ENCODE data around the gene FGR.

Gene FGR

GRCh38 chr1:27600498-27601175 is 34.3 kb downstream of the FGR start:
- DNase-seq: peak; percentile 86

GRCh38 chr1:27599605-27600497 is 35.1 kb downstream of the FGR start:
- no peak for DNase-seq

GRCh38 chr1:27598902-27599528 is 36.0 kb downstream of the FGR start:
- DNase-seq: peak; percentile 96

DNA sequence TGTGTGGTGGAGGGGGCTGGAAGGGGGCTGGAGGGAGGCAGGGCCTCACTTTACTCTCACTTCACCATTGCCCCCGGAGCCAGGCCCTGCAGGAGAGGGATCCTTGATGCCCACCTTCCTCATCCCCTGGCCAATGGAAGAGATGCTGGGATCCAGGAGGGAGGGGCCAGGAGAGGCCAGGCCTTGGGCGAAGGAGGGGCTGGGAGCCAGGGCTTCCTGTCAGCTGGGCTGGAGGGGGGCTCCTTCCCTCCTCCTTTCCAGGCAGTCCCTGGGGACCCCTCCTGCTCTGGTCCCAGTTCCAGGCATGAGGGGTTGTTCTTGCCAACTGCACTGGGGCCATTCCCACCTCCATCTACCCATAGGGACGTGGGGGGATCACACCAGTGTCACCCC is 36.7 kb downstream of the FGR start:
- DNase-seq: peak; percentile 80

DNA sequence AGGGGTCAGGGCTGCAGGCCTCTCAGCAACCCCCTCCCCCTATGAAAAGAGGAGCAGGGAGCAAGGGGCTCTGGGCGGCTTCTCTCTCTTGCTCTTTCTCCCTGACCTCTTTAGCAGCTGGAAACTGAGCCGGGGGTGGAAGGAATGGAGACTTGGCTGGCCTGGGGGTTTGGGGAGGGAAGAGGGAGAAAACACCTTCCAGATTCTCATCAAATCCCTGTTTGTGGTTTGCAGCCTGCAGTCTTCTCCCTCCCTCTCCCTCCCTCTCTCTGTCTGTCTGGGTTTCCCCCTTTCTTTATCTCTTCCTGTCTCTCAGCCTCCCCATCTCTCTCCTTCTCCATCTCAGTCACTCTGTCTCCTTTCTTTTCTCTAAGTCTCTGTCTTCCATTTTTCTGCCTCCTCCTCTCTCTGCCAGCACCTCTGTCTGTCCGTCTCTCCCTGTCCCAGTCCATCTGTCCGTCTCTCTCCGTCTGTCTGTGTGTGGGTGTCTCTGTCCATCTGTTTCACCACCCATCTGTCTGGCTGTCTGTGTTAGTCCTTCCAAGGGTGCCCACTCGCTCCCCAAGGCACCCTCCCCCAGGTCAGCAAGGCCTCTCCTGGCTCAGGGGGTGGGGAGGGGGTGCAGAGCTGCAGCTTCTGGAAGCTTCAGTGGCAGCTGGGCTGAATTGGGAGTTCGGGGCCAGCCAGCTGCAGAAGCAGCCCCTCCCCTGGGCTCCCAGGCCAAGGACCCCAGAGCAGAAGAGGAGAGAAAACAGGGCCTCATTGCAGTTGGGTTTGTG is 37.3 kb downstream of the FGR start:
- DNase-seq: peak; percentile 60

DNA sequence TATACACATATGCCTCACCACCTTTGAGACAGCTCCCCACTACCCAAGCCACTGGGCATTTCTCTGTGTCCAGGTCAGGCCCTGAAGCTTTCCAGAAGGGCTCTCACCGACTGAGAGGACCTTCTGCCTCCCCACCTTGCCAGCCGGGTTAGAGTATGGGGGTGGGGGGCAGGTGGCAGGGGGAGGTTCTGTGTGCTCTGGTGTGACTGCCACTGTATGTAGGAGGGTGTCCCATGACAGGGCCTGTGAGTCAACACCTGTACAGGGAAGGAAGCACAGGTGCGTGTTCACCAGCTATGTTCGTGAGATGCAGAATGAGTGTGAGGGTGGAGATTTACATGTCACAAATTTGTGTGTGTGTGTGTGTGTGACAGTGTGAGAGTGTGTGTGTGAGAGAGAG is 38.0 kb downstream of the FGR start:
- no peak for DNase-seq

DNA sequence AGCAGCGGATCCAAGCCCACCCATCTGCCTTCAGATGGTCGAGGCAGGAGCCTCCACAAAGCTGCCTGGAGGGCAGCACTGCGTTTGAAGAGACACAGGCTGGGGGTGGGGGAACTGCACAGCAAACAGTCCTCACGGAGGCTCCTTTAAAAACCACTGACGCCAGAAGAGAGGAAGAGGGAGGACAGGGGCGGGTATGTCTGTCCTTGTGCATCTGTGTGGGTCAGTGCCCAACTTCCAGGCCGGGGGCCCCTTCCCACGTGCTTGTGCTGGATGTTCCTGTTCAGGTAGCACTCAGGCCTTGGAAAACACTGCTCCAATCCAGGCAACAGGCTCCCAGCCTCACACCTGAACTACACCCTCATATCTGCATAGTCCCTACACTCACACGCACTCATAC is 38.7 kb downstream of the FGR start:
- peak; percentile 63 for DNase-seq

GRCh38 chr1:27595597-27595996 is 39.4 kb downstream of the FGR start:
- no peak for DNase-seq

- DNase-seq: peak; percentile 85
These were observed 40.1 kb downstream of the FGR start for GRCh38 chr1:27594564-27595510.

DNA sequence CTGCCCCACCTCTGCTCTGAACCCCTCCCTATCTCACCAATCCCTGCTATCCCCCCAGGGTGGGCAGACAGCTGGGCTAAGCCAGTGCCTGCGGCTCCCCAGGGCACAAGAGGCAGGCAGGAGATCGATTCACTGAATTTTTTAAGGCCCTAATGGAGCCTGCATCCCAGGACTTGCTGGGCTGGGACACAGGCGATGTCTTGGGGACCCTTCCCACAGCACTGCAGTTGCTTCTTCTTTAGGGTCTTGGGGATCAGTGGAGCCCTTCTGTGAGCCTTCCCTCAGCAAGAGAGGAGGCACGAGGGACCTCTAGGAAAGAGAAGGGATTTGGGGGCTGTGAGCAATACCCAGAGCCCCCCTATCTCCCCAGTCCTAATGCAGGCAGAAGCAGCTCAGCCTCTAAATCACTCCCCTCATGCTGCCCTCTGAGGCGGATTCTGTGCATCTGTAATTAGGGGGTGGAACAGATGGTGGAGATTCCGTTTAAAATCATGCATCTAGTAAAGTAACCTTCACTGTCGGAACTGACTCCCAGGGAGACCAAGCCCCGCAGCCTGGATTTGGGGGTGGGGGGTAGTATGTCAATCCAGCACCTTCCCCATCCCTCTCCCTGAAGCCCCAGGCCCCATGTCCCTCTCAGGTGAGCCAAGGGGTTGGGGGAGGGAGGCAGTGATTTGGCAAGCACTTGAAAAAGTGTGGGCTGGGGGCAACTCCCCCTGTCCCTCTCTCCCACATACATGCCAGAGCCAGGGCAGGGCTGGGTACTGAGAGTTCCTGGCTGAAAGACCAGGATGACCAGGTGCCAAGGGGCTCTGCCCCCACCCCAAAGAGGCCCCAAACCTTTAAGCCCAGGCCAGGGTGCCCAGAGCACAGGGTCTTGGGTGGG is 41.1 kb downstream of the FGR start:
- DNase-seq: peak; percentile 52

GRCh38 chr1:27592931-27593677 is 41.9 kb downstream of the FGR start:
- DNase-seq: peak; percentile 65

DNA sequence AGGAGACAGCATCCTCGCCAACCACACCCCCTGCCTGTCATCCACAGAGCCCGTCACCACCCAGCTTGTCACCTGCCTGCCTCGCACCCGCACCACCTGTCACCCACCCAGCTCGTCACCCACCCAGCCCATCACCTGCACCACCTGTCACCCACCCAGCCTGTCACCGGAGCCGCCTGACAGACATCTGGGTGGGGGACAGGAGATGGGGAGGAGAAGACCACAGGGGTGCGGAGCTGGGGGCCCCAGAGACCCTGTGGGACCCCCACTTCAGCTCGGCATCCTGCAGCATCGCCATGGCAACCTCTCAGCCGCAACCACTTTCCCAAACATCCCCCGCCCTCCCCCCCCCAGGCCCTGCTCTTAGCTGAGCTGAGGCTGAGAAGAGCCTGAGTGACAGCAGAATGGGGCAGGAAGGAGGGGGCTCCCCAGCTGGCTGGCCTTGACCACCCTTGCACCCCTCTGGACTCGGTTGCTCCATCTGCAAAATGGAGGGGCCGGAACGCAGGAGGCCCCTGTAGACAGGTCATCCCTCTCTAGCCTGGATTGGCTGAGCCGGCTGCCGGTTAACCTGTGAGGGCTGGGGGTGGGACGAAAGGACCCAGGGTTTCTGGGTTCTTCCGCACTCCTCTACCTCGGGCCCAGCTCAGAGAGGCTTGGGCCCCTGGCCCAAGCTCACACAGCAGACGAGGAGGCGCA is 42.6 kb downstream of the FGR start:
- no peak for DNase-seq

DNA sequence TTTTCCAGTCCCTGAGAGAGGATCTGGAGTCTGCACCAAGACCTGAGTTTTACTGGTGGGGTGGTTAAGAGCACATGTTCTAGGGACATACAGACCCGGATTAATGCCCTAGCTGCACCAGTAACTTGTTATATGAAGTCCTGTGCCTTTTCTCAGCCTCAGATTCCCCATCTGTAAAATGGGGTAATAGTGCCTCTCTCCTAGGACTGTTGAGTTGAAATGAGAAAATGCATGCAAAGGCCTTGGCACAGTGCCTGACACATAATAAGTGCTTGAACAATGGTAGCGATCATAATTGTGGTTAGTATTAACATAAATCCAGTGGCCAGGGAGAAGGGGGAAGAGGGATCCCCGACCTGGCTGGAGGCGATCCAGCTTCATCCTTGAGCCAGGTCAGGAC is 43.4 kb downstream of the FGR start:
- DNase-seq: no peak

GRCh38 chr1:27590917-27591508 is 44.0 kb downstream of the FGR start:
- DNase-seq: no peak

DNA sequence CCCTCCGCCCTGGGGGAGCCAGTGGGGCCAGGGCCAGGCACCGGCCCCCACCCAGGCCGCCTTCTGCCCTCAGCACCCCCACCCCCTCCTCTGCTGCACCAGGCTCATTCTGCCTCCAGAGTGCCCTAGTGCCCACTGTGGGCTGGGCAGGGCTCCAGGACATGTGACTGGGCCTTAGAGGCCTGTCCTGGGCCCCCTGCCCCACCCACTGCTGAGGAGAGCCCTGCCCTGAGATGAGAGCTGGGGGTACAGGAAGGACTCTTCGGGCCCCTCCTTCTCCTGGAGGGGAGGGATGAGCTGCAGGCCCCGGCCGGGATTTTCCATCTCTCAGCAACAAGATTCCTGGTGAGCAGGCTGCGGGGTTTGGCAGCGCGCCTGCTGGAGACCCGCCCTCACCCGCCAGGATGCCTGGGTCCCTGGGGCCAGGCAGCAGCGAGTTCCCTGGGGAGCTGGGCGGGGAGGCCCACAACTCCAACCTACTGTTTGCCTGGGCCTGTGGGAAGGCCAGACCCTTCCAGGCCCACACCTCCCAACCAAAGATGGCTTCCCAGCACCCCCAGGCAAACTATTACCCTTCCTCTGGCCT is 45.1 kb downstream of the FGR start:
- DNase-seq: no peak

- DNase-seq: no peak
These were observed 45.5 kb downstream of the FGR start for GRCh38 chr1:27589441-27589840.

DNA sequence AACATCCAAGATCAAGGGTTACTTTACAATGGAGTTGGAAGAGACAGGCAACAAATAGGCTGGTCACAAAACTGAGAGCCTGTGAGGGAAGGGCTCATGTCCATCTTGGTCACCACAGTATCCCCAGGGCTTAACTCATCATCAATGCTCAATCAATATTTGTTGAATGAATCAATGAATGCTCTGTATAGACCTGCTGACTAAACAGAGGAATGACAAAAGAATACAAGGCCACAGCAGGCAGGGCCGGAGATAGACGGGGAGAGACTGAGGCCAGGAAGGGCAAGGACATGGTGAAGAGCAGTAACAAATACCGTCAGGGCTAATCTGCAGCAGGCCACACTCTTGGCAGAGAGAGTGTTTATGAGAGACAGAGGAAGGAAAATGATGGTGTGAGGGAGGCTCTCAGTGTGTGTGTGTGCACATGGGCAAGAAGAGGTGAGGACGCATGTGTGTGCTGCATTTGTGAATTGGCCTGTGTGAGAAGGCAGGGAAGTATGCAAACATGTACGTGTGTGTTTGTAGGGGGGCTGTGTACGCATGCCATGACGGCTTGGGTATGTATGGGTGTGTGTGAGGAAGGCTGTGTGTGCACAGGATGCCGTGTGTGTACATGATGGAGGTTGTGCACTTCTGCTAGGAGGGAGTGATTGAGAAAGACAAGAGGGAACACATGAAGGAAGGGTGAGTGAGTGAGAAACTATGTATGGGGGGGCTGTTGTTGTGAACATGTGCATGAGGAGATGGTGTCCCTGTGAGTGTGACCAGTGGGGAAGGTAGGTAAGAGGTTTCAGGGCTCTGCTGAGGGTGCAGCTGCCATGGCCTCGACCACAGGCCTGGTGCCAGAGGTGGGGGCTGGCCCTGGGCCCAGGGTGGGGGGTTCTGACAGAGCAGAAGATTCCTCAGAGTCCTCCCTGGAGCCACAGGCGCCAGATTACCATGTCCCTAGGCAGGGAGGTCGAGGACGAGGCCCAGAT is 46.4 kb downstream of the FGR start:
- DNase-seq: no peak
